Measurements from ENCODE around the gene INPP5A.

The INPP5A gene

DNA sequence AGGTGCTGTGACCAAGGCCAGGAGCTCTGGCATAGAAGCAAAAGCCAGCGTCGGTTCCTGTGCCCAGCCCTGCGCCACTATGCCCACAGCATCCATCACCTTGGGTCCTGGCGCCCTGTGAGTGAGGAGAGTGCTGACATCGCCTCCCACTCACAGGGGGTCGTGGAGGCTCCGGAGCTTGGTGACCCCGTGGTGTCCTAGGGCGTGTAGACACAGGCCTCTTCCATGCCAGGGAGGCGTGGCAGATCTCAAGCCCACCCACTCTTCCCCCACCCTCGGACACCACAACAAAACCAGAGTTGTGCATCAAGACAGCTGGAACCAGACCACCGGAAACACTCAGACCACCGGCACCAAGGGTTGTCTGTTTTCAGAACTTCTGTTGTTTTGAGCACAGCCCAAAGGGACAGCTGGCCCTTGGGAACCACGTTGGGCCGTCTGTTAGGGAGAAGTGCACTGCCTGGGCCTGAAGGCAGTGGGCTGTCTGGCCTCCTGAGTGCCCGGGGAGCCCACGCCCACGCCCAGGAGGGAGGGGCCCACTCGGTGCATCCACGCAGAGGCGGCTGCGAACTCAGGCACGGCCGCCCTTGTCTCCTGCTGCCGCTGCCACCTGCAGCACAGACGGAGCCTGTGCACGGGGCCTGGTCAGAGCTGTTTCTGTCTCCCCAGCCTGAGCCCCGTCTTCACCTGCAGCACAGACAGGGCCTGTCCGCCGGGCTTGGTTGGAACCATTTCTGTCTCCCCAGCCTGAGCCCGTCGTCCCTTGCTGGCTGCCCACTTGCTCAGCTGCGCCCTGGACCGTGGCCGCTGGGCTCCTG lies 106.3 kb downstream of the INPP5A start:
- DNase-seq (ENCODE audit: low read depth, low spot score) = no peak

- DNase-seq (ENCODE audit: low read depth, low spot score) = no peak
These were observed 107.1 kb downstream of the INPP5A start for GRCh38 chr10:132644527-132645246.

GRCh38 chr10:132645247-132645530 lies 107.6 kb downstream of the INPP5A start:
- DNase-seq (ENCODE audit: low read depth, low spot score) = no peak

GRCh38 chr10:132645630-132646442 lies 108.2 kb downstream of the INPP5A start:
- DNase-seq (ENCODE audit: low read depth, low spot score) = no peak

DNA sequence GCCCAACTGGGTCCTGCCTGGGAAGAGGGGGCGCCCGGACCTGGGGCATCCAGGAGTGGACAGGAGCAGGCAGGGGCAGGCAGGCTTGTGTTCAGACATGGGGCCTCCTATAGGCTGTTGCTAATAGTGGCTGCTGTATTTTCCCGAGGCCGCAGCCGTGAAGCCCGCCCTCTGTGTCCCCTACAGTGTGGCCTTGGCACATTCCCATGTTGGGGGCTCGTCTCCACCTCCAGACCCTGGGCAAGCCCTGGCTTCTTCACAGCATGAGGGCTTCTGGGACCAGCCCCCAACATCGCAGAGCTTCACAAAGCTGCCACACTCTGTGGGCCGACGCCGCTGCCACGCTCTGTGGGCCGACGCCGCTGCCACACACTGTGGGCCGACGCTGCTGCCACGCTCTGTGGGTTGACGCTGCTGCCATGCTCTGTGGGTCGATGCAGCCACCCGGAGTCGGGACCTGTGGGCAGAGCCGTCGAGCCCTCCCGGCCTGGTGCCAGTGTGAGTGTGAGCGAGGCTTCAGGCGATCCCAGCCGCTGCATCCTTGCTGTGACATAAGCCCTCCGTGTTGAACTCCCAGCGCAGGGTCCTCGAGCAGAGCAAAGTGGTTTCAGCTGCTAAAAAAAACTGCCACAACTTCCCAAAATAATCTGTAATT lies 109.0 kb downstream of the INPP5A start:
- no peak for DNase-seq (ENCODE audit: low read depth, low spot score)

- DNase-seq (ENCODE audit: low read depth, low spot score) = no peak
These were observed 109.8 kb downstream of the INPP5A start for GRCh38 chr10:132647424-132647823.

DNA sequence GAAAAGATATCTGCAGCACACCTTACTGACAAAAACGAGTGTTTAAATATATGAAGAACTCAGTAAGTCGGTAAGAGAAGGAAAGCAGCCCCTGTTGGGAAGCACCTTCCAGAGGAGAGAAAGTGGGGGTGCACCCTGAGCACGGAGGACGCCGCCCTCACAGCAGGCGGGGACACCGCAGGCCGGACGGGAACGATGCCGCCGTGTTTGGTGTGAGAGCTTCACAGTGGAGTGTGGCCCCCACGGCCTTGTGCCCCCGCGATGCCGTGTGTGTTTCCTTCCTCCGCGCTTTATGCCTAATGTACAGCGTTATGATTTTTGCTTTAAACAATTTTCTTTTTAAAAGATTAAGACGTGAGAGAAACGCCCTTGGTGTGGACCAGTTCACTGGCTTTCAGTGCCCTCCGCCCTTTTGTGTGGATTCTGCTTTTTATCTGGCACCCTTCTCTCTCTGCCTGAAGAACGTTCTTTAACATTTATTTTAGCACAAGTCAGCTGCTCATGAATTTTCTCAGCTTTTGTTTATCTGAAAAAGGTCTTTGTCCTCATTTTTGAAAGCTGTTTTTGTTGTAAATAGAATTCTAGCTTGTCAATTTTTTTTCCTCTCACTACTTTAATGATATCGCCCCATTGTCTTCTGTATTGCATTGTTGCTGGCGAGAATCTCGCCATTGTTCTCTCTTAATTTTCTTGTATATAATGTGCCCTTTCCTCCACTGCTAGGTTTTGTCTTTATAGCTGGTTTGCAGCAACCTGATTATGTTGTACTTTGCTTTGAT lies 110.7 kb downstream of the INPP5A start:
- no peak for DNase-seq (ENCODE audit: low read depth, low spot score)

- no peak for DNase-seq (ENCODE audit: low read depth, low spot score)
These were observed 111.4 kb downstream of the INPP5A start for GRCh38 chr10:132648851-132649528.

GRCh38 chr10:132649651-132650360 lies 112.2 kb downstream of the INPP5A start:
- no peak for DNase-seq (ENCODE audit: low read depth, low spot score)

- no peak for DNase-seq (ENCODE audit: low read depth, low spot score)
These were observed 113.1 kb downstream of the INPP5A start for GRCh38 chr10:132650611-132651250.

DNA sequence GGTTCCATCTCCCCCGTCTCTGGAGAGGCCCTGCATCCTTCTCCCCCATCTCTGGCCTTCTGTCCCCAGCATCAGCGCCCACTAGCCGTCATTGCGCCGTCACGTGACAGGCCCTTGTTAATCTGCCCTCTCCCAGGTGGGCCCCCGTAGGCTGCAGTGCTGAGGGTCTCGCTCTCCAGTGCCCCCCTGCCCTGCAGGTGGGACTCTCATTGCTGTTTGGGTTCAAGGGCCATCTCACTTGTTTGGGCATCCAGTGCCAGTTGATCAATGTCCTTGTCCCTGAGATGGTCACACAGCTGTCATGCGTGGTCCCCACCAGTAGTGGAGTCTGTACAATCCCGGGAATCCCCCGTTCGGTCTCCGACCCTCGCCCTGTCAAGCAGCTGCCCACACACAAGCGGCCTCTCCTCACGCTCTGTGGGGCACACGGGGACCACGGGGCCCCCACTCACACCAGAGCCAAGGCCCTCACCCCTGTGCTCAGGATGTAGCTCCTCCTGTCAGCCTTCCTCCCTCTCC lies 114.0 kb downstream of the INPP5A start:
- no peak for DNase-seq (ENCODE audit: low read depth, low spot score)

DNA sequence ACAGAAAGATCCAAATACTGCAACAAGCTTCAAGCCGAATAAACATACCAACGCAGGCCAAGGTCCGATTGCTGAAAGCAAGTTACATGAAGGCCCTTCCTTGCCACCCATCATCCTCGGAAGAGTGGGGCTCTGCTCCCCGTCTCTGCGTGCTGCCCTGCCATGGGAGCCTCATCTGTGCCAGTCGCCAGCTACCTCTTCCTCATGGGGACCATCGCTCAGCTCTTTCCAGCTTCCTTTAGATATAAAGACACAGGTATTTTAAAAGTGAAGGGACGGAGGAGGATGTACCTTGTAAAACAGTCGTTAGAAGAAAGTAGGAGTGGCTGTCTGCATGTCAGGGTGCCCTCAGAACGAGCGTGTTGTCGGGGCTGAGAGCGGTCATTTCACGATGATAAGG lies 114.9 kb downstream of the INPP5A start:
- no peak for DNase-seq (ENCODE audit: low read depth, low spot score)

GRCh38 chr10:132652936-132653590 lies 115.5 kb downstream of the INPP5A start:
- DNase-seq (ENCODE audit: low read depth, low spot score) = no peak

DNA sequence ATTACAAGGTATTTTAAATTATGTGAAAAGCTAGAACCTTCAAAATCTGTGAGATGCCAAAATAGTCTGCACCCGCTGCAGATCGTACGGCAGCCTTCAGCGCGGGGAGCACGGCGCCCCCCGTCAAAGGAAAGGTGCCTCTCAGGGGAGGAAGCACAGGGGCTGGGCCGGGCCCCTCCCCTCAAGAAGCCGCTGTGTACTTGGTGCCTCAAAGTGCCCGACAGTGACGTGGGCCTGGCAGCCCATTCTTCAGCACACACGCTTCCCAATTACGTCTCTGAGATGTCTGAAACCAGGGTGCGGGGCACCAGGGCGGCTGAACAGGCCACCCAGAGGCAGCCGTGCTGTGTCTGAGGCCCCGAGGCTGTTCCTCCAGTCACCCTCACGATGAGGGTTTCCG lies 116.1 kb downstream of the INPP5A start:
- no peak for DNase-seq (ENCODE audit: low read depth, low spot score)

- no peak for DNase-seq (ENCODE audit: low read depth, low spot score)
These were observed 116.6 kb downstream of the INPP5A start for GRCh38 chr10:132654121-132654571.

- DNase-seq (ENCODE audit: low read depth, low spot score) = no peak
These were observed 117.4 kb downstream of the INPP5A start for GRCh38 chr10:132654708-132655661.

DNA sequence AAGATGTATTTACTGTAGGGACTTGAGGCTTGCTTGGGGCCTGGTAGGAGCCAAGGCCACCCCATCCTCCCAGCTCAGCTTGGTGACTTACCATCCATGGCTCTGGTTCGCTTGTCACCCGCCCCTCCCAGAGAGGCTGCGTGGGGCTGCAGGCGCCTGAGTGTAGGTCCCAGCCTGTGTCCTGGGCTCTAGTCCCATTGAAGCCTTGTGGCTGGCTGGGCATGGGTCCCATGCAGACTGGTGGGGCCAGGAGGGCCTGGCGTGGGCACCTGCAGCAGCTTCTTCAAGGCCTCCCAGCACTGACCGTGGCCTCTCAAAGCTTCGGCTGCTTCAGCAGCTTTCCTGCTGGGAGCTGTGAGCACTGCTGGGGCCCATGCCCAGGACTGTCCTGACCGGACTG lies 118.1 kb downstream of the INPP5A start:
- no peak for DNase-seq (ENCODE audit: low read depth, low spot score)

Data from brain pericyte (primary cell).